ENCODE measurements around the gene GGTLC3. TPM values are rescaled to one million over a fixed set of nuclear protein-coding genes. Genes with fewer than 3 reads are reported as not detected.
A peak's percentile ranks its signal among the peaks of the same experiment; 100 is the strongest.
"Not testable (repeated sequence)": the region's sequence is repeated elsewhere in the genome, so short reads cannot be mapped to it uniquely, and the experiment has no call there.

GGTLC3 gene
- total RNA-seq (2014; rRNA removed; shearing (Covaris generic)) = 0.24 TPM in 1 of 2 replicates, not detected in the other

GRCh38 chr22:18518061-18518460 is at the start of gene GGTLC3:
GGTLC3 (minus strand) TSS chr22:18518161; CDS start chr22:18517897, 264 bp downstream.
- not testable (repeated sequence) for H3K4me1 ChIP-seq; H3K4me3 ChIP-seq; H3K9me3 ChIP-seq (replicated peaks); H3K27ac ChIP-seq; H3K36me3 ChIP-seq; DNase-seq; H3K27me3 ChIP-seq

GRCh38 chr22:18560099-18560974 is 42.4 kb upstream of the GGTLC3 start:
- not testable (repeated sequence) for H3K4me3 ChIP-seq; H3K36me3 ChIP-seq; H3K4me1 ChIP-seq; H3K27me3 ChIP-seq; DNase-seq; H3K27ac ChIP-seq; H3K9me3 ChIP-seq (replicated peaks)

- not testable (repeated sequence) for H3K27me3 ChIP-seq; H3K4me3 ChIP-seq; H3K9me3 ChIP-seq (replicated peaks); H3K27ac ChIP-seq; DNase-seq; H3K4me1 ChIP-seq; H3K36me3 ChIP-seq
Observed at GRCh38 chr22:18558939-18559338, 41.0 kb upstream of the GGTLC3 start.

GRCh38 chr22:18558516-18558915 is 40.6 kb upstream of the GGTLC3 start:
- H3K4me3 ChIP-seq; H3K9me3 ChIP-seq (replicated peaks); H3K36me3 ChIP-seq; H3K4me1 ChIP-seq; DNase-seq; H3K27ac ChIP-seq; H3K27me3 ChIP-seq: not testable (repeated sequence)

GRCh38 chr22:18554280-18555256 is 36.6 kb upstream of the GGTLC3 start:
- peak in 1 of 2 experiments; percentile 5 for DNase-seq
- not testable (repeated sequence) for H3K4me3 ChIP-seq; H3K36me3 ChIP-seq; H3K27ac ChIP-seq; H3K9me3 ChIP-seq (replicated peaks); H3K27me3 ChIP-seq; H3K4me1 ChIP-seq

GRCh38 chr22:18552839-18553597 is 35.1 kb upstream of the GGTLC3 start:
- H3K27ac ChIP-seq; H3K27me3 ChIP-seq; H3K9me3 ChIP-seq (replicated peaks); H3K4me1 ChIP-seq; H3K36me3 ChIP-seq; H3K4me3 ChIP-seq; DNase-seq: not testable (repeated sequence)

- not testable (repeated sequence) for H3K36me3 ChIP-seq; DNase-seq; H3K4me3 ChIP-seq; H3K9me3 ChIP-seq (replicated peaks); H3K27me3 ChIP-seq; H3K27ac ChIP-seq; H3K4me1 ChIP-seq
Observed at GRCh38 chr22:18551046-18551445, 33.1 kb upstream of the GGTLC3 start.

GRCh38 chr22:18549458-18550179 is 31.7 kb upstream of the GGTLC3 start:
- not testable (repeated sequence) for H3K4me3 ChIP-seq; H3K27ac ChIP-seq; H3K4me1 ChIP-seq; H3K36me3 ChIP-seq; H3K27me3 ChIP-seq; DNase-seq; H3K9me3 ChIP-seq (replicated peaks)

GRCh38 chr22:18544615-18545014 is 26.7 kb upstream of the GGTLC3 start:
- H3K9me3 ChIP-seq (replicated peaks); H3K36me3 ChIP-seq; H3K27me3 ChIP-seq; H3K4me1 ChIP-seq; H3K27ac ChIP-seq; DNase-seq; H3K4me3 ChIP-seq: not testable (repeated sequence)

- not testable (repeated sequence) for H3K27me3 ChIP-seq; H3K4me3 ChIP-seq; H3K27ac ChIP-seq; H3K4me1 ChIP-seq; DNase-seq; H3K9me3 ChIP-seq (replicated peaks); H3K36me3 ChIP-seq
Observed at GRCh38 chr22:18543400-18543799, 25.4 kb upstream of the GGTLC3 start.

GRCh38 chr22:18539994-18540393 is 22.0 kb upstream of the GGTLC3 start:
- H3K36me3 ChIP-seq; H3K27me3 ChIP-seq; H3K9me3 ChIP-seq (replicated peaks); H3K4me1 ChIP-seq; DNase-seq; H3K4me3 ChIP-seq; H3K27ac ChIP-seq: not testable (repeated sequence)

GRCh38 chr22:18534315-18534714 is 16.4 kb upstream of the GGTLC3 start:
- not testable (repeated sequence) for H3K36me3 ChIP-seq; H3K4me3 ChIP-seq; H3K4me1 ChIP-seq; H3K27me3 ChIP-seq; DNase-seq; H3K9me3 ChIP-seq (replicated peaks); H3K27ac ChIP-seq

GRCh38 chr22:18533633-18534032 is 15.7 kb upstream of the GGTLC3 start:
- DNase-seq; H3K4me3 ChIP-seq; H3K9me3 ChIP-seq (replicated peaks); H3K27me3 ChIP-seq; H3K4me1 ChIP-seq; H3K27ac ChIP-seq; H3K36me3 ChIP-seq: not testable (repeated sequence)

- DNase-seq; H3K4me3 ChIP-seq; H3K4me1 ChIP-seq; H3K27me3 ChIP-seq; H3K36me3 ChIP-seq; H3K27ac ChIP-seq; H3K9me3 ChIP-seq (replicated peaks): not testable (repeated sequence)
Observed at GRCh38 chr22:18529416-18530145, 11.6 kb upstream of the GGTLC3 start.

Data from SJCRH30 (cell line).